Skeletal muscle tissue (tissue), 4 donors: ENCODE measurements around the gene PTPRN2. TPM values are rescaled to one million over a fixed set of nuclear protein-coding genes. Genes with fewer than 3 reads are reported as not detected.
"Not testable (repeated sequence)": the region's sequence is repeated elsewhere in the genome, so short reads cannot be mapped to it uniquely, and the experiment has no call there.

Source experiments
- H3K27ac ChIP-seq: one replicate; pipeline ENCODE4 v1.7.0; 2013; ENCODE audit warnings: mild to moderate bottlenecking, low read depth, low read length, inconsistent platforms
- H3K27me3 ChIP-seq, 3 donors: one replicate each; pipeline ENCODE4 v1.7.0; 2013; ENCODE audit warnings: low read length in 3 of 3; ENCODE audit not compliant: control insufficient read depth in 3 of 3, insufficient read depth in 3 of 3
- H3K36me3 ChIP-seq, 3 donors: one replicate each; pipeline ENCODE4 v1.7.0; 2013; ENCODE audit warnings: low read length in 3 of 3; ENCODE audit not compliant: control insufficient read depth in 3 of 3, insufficient read depth in 3 of 3
- H3K4me1 ChIP-seq, 3 donors: one replicate each; pipeline ENCODE4 v1.7.0; 2013; ENCODE audit warnings: low read length in 3 of 3, mild to moderate bottlenecking in 3 of 3; ENCODE audit not compliant: control insufficient read depth in 3 of 3, insufficient read depth in 3 of 3
- H3K4me3 ChIP-seq, 3 donors: one replicate each; pipeline ENCODE4 v1.7.0; 2013; ENCODE audit warnings: low read length in 3 of 3
- H3K9ac ChIP-seq, 3 donors: one replicate each; pipeline ENCODE4 v1.7.0; 2013; ENCODE audit warnings: low read length in 3 of 3, mild to moderate bottlenecking in 3 of 3, moderate library complexity in 2 of 3, low read depth in 1 of 3
- H3K9me3 ChIP-seq, 3 donors: one replicate each; pipeline ENCODE4 v1.7.0; 2013; ENCODE audit warnings: low read length in 3 of 3; ENCODE audit not compliant: control insufficient read depth in 3 of 3
- total RNA-seq: library from RNA; depleted of rRNA; stranded (reverse); fragments of >200 nt; gene quantifications from one replicate; pipeline ENCODE4 v1.2.3, GENCODE V29; 2014
- donor health status: Osteomylitis.

The PTPRN2 gene
- 1.6 TPM for total RNA-seq

DNA sequence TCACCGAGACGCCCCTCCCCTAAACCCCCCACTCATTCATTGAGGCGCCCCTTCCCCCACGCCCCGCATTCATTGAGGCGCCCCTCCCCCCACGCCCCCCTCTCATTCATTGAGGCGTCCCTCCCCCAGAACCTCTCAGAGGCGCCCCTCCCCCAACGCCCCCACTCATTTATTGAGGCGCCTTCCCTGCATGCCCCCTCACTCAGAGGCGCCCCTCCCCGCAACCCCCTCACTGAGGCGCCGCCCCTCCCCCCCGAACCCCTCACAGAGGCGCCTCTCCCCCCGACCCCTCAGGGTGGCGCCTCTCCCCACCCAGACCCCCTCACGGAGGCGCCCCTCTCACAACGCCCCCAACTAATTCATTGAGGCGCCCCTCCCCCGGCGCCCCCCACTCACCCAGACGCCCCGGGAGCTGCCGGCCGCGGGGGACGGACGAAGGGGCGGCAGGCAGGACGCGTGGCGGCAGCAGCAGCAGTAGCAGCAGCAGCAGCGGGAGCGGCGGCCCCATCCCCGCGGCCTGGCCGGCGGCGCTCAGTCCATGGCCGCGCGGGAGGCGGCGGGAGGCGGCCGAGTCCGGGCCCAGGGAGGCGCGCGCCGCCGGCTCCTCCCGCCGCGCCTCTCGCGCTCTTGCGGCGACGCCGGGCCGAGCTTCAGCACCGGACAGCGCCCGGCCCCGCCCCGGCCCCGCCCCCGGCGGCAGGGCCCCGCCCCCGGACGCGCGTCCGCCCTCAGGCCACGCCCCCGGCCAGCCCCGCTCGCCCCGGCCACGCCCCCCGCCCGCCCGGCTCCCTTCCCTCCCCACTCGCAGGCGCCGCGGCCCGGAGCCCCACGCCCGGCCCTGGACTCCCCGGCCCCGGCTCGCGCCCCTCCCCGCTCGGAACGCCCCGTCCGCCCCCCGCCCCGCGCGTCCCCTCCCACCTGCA, at the start of gene PTPRN2:
Gene PTPRN2 (minus strand): TSS at position 662 of the 923 bp plus-strand sequence.
- Histone ChIP-seq H3K4me1 (peaks cover 5 to 10% (median 8%) of the 10 kb centered on the region in 3 donors), H3K9me3 (peaks cover 0 to 3% (median 0%) of the 10 kb centered on the region in 3 donors), H3K27ac (no peak within 1 kb of the TSS), H3K36me3 (no peaks in the 10 kb centered on the region), H3K4me3 (no peak within 1 kb of the TSS), H3K9ac (no peak within 1 kb of the TSS), H3K27me3 (peaks cover 36 to 53% (median 45%) of the 10 kb centered on the region in 3 donors)

GRCh38 chr7:158633055-158633956, 45.7 kb upstream of the PTPRN2 start:
- peaks cover 4 to 9% (median 9%) of the 10 kb centered on the region in 3 donors for H3K36me3 ChIP-seq
- H3K4me1 ChIP-seq, result no peaks in the 10 kb centered on the region
- H3K27me3 ChIP-seq, result no peaks in the 10 kb centered on the region
- no peak overlapping the region for H3K9ac ChIP-seq
- no peak overlapping the region for H3K27ac ChIP-seq
- no peak overlapping the region for H3K4me3 ChIP-seq
- no peaks in the 10 kb centered on the region for H3K9me3 ChIP-seq

GRCh38 chr7:158631574-158632195, 44.1 kb upstream of the PTPRN2 start:
- Histone ChIP-seq H3K36me3 (peaks cover 4 to 9% (median 6%) of the 10 kb centered on the region in 3 donors), H3K27ac (no peak overlapping the region), H3K27me3 (no peaks in the 10 kb centered on the region), H3K4me1 (no peaks in the 10 kb centered on the region), H3K9me3 (no peaks in the 10 kb centered on the region), H3K4me3 (no peak overlapping the region), H3K9ac (no peak overlapping the region)

GRCh38 chr7:158626289-158626688, 38.7 kb upstream of the PTPRN2 start:
- H3K4me1 ChIP-seq, H3K27ac ChIP-seq, H3K9ac ChIP-seq, H3K27me3 ChIP-seq, H3K9me3 ChIP-seq, H3K36me3 ChIP-seq, H3K4me3 ChIP-seq: not testable (repeated sequence)

GRCh38 chr7:158623241-158623640, 35.6 kb upstream of the PTPRN2 start:
- H3K9ac ChIP-seq, result no peak overlapping the region
- no peak overlapping the region for H3K4me3 ChIP-seq
- no peaks in the 10 kb centered on the region for H3K4me1 ChIP-seq
- H3K9me3 ChIP-seq, result no peaks in the 10 kb centered on the region
- H3K36me3 ChIP-seq, result peaks cover 0 to 2% (median 0%) of the 10 kb centered on the region in 3 donors
- H3K27me3 ChIP-seq, result no peaks in the 10 kb centered on the region
- H3K27ac ChIP-seq, result no peak overlapping the region

GRCh38 chr7:158620839-158621441, 33.3 kb upstream of the PTPRN2 start:
- no peak overlapping the region for H3K4me3 ChIP-seq
- no peak overlapping the region for H3K27ac ChIP-seq
- H3K27me3 ChIP-seq, result no peaks in the 10 kb centered on the region
- no peaks in the 10 kb centered on the region for H3K9me3 ChIP-seq
- H3K9ac ChIP-seq, result no peak overlapping the region
- no peaks in the 10 kb centered on the region for H3K4me1 ChIP-seq
- H3K36me3 ChIP-seq, result no peaks in the 10 kb centered on the region

DNA sequence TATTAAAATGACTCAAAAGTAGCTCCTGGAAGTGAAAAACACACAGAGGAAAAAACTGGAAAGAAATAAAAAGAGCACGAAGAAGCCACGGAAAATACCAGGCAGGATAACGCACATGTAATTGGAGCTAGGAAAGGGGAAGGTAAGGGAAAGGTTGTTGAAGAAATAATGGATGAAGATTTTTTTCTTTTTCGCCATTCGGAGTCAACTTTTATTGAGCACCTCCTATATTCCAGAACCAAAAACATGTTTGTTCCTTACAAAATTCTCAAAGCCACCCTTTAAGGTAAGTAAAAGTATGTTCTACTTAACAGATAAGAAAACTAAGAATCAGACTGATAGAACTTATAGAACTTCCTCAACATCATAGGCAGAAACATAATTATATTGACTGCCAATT, 32.8 kb upstream of the PTPRN2 start:
- H3K27me3 ChIP-seq, result no peaks in the 10 kb centered on the region
- H3K4me1 ChIP-seq, result no peaks in the 10 kb centered on the region
- H3K36me3 ChIP-seq, result no peaks in the 10 kb centered on the region
- H3K27ac ChIP-seq, result no peak overlapping the region
- H3K4me3 ChIP-seq, result no peak overlapping the region
- H3K9me3 ChIP-seq, result no peaks in the 10 kb centered on the region
- H3K9ac ChIP-seq, result no peak overlapping the region

- no peaks in the 10 kb centered on the region for H3K9me3 ChIP-seq
- no peak overlapping the region for H3K4me3 ChIP-seq
- H3K27ac ChIP-seq, result no peak overlapping the region
- no peaks in the 10 kb centered on the region for H3K4me1 ChIP-seq
- no peak overlapping the region for H3K9ac ChIP-seq
- no peaks in the 10 kb centered on the region for H3K36me3 ChIP-seq
- no peaks in the 10 kb centered on the region for H3K27me3 ChIP-seq
Observed at GRCh38 chr7:158618745-158619140, 31.1 kb upstream of the PTPRN2 start.

DNA sequence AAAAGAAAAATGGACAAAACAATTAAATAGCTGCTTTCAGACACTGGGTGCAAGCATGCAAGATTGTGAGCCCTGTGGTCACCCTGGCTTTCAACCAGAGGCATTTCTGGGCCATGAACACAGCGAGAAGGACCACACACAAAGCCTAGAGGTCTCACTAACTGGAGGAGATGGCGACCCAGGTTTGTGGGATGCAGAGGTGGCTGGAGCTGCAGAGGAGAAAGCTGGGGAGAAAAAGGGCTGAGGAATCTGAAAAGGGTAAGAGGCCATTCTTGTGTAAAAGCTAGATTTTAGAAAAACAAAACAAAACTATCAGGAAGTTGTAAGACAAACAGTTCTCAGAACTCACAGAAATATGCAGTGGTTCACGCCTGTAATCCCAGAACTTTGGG, 30.1 kb upstream of the PTPRN2 start:
- Histone ChIP-seq H3K4me3 (no peak overlapping the region), H3K9ac (no peak overlapping the region), H3K27me3 (no peaks in the 10 kb centered on the region), H3K36me3 (no peaks in the 10 kb centered on the region), H3K9me3 (no peaks in the 10 kb centered on the region), H3K27ac (no peak overlapping the region), H3K4me1 (no peaks in the 10 kb centered on the region)
